Activated CD4-positive, alpha-beta T cell treated with anti-CD3 and anti-CD28 coated beads for 4 hours (primary cell): Measurements from ENCODE around the gene HPCAL1.
A peak's percentile ranks its signal among the peaks of the same experiment; 100 is the strongest.
"Not testable (repeated sequence)": the region's sequence is repeated elsewhere in the genome, so short reads cannot be mapped to it uniquely, and the experiment has no call there.

ENCODE experiments used
- DNase-seq, 2 donors: peaks; one replicate each; pipeline ENCODE4 v3.0.0-alpha.2; 2020

Gene HPCAL1

DNA sequence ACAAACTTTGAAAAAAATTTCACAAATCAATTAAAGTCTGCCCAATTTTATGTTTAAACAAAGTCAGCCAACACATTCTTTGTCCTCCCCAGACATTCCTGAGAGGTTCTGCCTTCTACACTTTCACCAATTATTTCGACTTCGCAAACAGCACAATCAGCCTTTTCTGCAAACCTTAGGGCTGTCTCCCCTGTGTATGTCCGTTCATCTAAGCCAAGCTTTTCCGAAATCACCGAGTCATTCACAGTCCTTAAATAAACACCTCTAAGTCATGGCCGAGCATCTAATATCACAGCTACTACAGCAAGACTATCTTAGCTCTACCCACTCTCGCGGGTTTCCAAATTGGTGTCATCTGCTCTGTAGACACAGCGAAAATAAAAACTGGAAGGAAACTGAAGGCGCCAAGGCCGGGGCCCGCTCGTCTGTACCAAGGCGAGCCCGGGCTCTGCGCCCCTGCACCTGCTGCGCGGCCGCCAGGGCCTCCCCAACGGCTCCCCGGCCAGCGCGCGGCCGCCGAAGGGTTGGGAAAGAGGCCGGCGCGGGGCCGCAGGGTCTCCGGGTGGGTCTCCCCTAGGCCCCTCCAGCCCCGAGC, 144.7 kb downstream of the HPCAL1 start:
- peak in 1 of 2 donors; percentile 29 for DNase-seq

DNA sequence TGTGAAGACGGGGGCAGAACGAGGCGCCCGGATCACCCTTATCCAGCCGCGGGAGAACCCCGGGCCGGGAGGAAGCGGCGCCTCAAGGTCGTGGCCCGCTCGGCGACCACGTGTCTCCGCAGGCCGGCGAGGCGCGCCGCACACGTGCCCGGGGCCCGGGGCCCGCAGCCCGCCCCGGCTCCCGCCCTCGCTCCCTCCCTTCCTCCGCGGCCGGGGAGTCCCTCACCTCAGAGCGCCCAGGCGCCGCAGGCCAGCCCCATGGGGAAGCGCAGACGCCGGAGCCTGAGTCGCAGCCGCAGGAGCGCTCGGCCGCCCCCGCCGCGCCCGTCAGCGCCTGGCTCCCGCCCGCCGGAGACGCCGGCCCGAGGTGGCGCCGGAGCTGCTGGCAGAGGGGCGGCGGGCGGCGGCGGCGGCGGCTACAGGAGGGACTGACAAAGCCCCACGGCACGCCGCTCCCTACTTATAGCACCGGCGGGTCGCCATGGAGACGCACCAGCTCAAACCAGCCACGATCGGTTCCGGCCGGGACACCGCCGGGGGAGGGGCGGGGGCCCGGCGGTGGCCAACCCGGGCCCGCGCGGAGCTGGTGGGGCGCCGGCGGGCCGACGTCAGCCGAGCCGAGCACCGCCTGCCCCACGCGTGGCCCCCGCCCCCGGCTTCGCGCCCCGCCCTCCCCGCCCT, 145.3 kb downstream of the HPCAL1 start, which contains the start of gene ODC1:
ODC1 (minus strand) TSS at position 433 of the 681 bp plus-strand sequence. CDS start 3,295 bp downstream, outside the sequence.
- peak; percentile 98 to 99 for DNase-seq

DNA sequence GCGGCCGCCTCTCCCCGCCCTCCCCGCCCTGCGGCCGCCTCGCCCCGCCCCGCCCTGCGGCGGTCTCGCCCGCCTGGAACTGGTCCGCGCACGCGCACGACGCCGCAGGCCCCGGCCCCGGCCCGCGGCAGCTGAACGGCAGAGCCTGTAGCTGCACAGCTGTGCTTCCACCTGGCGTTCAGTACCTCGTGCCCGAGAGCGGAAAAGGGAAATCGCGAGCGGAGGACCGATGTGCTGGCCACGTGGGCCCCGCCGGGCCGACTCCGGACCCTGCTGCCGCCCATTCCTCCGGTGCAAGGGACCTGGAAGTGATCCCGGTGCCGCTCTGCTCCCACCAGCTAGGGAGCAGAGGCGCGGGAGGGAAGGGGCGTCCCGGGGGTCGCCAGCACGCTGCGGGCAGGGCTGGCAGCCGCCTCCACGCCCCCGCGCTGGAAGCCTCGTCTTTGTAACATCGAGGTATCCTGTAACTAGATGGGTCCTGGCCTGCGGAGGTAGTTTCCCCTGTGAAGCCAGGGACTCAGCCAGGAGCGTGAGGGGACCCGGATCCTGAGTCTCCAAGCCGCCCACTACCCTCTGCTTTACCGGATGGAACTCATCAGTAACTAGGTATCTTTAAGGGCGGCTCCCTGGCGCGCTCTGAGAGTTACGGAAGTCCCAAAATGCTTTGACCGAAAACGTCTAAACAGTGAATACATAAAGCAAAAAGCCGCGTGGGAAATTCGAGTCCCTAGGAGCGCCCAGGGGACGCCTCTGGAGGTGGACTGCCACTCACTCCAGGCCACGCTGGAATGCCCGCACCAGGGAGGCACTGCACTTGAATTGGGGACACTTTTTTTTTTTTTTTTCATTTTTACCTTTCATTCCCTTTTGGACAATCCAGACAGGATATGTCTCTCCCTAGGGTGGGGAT, 146.1 kb downstream of the HPCAL1 start:
- DNase-seq, result peak; percentile 90 to 92

DNA sequence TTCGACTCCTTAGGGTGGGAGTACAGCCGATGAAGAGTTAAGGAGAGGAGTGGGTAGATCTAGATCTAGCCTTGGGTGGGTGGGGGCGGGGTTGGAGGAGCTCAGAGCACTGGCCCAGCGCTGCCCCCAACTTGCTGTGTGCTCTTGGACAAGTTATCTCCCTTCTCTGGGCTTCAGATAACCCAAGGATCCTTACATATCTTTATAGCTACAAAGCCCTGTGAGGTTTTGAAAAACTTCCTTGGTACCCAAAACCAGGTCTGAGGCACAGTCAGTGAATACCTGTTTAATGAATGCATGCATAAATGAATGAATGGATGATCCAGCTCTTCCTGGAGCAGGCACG, 146.8 kb downstream of the HPCAL1 start:
- DNase-seq, result no peak

DNA sequence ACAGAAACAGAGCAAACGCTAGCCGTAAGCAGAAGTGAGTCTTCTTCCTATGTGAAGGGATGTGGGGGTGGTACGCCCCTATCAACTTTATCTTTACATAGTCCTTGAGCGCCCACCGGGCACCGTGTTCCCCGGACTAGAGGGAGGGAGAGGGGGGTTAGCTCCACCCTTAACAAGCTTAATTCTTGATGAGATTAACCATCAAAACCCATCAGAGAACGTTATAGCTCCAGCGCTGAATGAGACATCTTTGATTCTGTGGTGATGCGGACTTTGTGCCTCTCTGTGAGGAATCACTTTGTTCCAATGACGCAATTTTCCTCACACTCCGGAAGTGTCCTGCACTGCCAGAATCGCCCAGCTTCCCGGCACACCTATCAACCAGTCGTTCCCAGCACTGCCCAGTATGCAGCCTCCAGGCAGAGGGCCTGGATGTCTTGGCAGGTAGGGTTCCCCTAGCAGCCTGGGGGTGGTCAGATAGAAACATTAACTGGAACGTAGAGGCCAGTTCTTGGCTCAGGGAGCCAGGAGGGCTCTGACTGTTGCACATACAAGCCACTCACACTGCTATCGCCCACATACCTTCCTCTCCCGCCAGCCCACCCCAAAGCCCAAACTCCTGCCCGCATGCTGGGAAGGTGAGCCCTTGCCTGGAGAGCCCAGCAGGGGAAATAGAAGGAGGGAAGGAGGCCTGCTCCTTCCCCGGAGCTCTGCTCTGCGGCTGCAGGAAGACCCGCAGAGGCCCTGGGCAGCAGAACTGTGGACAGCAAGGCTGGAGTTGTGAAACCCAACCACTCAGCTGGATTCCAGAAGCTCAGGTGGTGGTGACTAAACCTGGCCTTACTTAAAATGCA, 147.4 kb downstream of the HPCAL1 start:
- no peak for DNase-seq

DNA sequence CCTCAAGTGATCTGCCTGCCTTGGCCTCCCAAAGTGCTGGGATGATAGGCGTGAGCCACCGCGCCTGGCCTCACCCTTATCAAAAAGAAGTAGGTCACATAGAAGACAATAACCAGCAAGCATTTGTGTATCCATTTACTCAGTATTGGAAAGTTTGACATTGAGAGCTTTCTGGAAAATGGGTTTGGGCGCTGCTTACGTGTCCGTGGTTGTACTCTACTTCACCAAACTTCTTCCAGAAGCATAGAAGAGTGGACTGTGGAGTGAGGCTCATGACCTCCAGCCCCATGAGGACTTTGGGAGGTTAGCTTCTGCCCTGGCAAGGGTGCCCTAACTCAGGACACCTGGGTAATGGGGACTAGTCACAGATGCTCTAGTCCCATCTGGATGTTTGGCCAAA, 149.1 kb downstream of the HPCAL1 start:
- no peak for DNase-seq

DNA sequence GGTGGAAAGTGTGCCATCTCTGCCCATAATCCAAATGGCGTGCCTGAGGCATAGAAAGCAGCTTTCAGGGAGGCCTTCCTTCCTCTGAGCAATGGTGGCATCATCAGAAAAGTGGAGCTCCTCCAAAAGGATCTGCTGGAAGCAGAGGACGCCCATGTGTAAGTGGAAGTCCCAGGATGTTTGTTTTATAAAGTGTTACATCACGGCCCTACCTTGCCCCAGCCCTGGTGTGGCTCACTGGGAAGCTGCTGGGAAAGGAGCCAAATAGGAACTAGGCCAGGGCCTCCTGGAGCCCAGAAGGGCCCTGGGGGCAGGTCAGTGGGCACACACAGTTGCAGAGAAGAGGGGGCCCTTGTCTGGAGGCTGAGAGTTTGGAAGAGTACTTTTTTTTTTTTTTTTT, 149.6 kb downstream of the HPCAL1 start:
- DNase-seq, result no peak

DNA sequence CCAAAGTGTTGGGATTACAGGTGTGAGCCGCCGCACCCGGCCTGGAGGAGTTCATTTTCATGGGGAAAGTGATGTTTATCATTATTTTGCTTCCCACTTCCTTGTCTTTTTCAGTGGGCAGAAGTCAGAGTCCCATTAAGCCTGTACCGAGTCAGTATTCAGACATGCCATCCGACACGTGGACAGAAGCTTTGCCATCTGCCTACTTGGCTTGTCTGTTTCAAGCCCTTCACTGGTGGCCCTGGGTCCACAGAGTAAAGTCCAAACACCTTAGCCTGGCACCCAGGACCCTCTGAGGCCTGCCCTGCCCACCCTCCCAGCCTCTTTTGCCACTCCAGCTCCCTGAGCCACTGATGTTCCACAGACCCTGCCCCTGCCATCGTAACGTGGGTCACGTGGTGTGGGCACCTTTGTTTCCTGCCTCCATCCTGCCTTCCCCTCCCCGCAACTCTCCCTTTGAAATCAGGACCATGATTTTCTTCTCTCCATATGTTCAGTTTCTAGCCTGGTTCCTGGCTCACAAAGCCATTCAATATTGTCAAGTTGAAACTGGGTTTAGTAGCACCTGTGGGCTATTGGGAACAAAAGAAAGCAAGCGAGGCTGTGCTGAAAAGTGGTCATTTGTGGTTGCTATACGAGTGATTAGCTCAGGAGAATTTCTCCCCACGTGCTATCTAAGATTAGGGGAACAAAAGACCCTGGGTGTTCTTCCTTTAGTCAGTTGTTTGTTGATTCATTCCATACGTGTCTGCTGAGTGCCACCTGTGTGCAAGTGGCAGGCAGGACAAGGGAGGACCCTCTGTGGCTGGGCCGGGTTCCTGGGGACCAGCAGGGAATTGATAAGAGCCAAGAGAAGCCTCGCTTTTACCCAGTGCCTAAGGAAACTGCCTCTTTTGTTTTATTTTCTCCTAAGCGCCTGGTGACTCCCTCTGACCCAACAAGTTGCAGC, 150.5 kb downstream of the HPCAL1 start:
- no peak for DNase-seq

DNA sequence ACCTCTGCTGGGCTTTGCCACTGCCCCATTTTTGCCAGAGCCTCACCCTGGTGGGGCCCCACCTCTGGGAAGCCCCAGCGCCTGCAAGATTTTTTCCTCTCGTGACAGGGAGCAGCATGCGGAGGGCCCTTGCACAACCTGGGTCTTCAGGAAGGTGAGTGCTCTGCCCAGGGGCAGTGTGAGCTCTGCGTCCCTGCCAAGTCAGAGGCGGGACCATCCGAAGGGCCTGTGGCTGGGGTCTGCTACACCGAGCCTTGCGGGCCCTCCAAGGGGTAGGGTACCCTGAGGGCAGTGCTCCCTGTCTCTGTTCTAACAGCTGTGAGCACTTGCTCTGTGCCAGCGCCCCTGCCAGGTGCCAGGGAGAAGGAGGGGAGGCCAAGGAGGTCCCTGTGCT, 151.2 kb downstream of the HPCAL1 start:
- no peak for DNase-seq

DNA sequence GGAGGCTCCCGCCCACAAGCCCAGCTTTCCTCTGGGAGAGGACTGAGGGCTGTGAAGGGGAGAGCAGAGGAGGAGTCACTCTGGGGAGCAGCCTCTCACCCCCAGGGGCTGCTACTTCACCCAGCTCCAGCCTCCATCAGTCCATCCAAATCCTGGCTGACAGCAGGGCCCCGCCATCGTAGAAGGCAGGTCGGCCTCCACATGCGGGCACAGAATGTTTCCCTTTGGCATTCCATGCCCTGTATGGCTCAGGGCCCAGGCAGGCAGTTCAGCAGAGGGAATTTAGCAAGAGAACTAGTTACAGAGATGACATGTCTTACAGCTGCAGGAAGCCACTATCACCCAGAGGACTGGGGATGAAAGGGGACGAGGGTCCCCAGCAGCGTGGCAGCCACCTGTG, 151.8 kb downstream of the HPCAL1 start:
- no peak for DNase-seq

DNA sequence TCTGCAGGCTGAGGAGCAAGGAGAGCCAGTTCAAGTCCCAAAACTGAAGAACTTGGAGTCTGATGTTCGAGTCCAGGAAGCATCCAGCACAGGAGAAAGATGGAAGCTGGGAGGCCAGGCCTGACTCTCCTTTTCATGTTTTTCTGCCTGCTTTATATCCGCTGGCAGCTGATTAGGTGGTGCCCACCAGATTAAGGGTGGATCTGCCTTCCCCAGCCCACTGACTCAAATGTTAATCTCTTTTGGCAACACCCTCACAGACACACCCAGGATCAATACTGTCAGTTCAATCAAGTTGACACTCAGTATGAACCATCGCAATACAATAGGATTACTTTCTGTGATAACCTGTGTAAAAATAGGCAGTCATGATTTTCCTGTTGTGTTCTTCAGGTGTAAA, 154.5 kb downstream of the HPCAL1 start:
- DNase-seq, result not testable (repeated sequence)

DNA sequence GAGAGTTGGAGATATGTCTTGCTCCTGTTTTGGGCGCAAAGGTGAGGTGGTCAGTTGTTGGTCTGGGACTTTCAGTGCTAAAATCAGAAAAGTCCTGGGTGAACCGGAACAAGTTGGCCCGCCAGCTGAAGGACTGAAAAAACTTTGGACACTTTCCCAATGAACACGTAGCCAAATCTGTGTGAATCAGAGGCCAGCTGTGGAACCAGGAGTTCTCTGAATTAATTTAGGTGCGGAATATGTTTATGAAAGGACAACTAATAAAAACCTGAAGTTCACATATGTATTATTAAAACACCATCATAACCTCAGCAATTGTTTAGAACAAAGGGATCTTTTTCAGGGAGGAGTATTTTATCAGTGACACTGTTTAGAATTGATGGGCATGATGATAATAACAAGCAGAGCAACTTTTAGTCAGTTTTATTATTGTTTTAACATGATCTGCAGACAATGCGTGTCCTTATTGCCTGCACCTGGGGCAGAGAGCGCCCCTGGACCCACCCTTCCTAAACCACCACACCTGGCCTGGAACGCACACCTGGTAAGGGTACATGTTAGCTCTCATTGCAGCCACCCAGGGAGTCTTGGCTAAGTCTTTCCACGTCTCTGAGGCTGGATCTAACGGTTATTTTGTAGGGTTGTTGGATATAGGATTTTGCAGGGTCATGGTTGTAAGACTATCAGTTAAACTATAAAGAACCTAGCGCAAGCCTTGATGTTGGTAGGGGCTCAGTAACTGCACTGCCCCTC, 155.3 kb downstream of the HPCAL1 start:
- no peak for DNase-seq

DNA sequence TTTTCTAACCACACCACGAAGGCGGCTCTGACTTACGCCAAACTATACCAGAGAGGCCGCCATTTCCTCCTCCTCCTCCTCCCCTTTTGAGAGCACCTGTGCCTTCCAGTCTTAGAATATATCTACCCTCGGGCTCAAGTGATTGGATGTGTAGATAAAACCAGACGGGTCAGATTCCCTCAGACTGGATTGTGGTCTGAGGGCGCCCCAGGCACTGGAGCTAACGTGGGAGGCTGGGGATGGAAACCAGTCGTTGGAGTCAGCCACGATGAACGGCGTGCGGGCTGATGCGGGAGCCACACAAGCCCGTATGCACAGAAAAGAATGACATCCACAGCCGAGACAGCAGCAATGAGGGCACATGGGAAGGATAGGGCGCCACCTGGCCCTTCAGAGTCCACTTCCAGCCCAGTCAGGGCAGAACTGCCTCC, 157.7 kb downstream of the HPCAL1 start:
- DNase-seq, result no peak

DNA sequence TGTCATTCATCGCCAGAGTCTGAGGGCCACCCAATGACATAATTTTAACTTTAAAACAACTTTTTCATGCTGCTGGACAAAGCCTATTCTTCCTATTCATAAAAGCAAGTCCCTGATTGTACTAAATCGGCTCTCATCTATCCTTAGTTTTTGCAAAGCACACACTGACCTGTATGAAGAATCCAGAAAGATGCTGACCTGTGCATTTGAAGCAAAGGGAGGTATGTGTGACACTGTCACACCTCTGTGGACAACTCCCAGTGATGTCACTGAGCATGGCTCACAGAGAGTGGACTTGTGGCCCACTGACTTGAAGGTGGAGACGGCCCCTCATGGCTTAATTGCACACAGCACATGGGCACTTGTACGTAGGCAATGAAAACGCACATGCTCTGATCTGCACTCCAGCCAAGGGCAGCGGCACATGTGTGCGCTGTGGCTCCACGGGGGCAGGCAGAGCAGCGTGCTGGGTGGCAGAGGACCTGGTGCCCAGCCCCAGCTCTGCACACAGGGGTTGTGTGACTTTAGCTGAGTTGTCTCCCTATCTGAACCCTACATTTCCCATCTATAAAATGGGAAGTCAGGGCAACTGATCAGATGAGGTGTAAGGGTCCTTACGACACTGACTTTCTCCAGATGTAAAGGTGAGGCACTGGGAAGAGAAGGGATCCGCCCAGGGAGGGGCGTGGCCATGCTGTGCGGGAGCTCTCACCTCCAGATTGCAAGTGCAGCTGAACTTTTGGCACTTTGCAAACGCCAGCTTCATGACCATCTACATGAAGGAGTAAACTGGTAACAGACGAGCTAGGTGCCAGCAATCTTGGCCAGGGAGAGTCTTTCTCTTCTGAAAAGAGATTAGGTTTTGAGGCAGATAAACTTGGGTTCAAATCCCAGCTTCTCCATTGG, 159.7 kb downstream of the HPCAL1 start:
- no peak for DNase-seq

DNA sequence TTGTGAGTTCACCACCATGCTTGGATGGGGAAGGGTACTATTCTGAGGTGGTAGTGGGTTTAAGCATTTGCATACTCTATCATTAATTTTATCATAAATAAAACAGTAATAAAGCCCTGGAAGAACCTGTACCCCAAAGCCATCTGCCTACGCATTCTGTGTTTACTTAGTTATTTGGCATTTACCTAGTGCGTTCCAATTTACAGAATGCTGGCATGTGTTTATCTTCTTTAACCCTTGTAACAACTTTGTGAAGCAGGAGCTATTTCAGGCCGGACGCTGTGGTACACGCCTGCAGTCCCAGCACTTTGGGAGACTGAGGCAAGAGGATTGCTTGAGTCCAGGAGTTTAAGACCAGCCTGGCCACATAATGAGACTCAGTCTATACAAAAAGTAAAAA, 163.2 kb downstream of the HPCAL1 start:
- DNase-seq, result no peak

DNA sequence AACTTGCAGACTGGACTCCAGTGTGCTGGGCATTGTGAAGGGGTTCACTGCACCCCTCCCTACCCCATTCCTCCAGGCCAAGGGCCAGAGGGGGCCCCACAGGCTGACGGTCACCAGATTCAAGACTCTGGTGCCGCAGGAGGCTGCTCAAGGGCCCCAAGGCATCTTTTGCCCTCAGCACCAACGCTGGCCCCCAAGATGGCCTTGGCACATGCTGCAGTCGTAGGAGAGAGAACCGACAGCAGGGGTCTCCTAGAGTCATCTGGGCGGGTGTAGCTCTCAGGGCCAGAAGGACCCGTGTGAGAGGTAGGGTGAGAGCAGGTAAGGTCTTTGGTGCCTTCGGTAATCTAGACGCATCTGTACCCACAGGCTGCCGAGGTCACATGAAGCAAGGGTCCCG, 164.1 kb downstream of the HPCAL1 start:
- DNase-seq, result no peak

DNA sequence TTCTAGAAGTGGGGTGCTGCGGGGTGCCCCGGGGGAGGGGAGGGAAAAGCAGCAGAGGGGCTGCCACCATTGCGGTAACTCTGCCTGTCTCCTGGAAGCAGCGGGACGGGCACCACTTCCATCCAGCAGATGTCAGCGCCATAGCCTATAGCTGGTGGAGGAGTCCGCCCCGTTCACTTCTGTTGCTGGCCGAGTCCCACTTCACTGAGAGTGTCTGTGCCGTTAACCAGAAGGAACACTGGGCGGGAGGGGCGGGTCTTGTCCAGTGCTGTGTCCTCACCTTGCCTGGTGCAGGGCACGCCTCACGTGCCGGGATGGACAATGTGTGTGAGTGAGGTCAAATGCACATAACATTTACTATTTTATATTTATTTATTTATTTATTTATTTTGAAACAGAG, 164.7 kb downstream of the HPCAL1 start:
- no peak for DNase-seq

DNA sequence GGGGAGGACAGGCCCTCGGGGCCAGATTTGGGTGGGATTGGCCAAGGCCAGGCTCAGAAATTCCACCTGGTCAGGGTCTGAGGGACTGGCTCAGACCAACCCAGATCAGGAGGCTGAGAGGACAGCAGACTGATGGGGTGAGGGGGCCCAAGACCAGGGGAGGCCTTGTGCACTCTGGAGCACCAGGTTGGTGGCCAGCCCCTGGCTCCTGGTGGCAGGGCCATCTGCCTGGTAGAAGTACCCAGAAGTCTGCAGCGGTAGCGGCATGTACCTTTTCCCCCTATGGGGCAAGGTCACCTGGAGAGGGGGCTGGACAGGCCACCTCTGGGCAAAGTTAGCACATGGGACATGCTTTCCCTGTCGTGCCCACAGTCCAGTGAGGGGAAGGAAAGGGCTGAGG, 166.6 kb downstream of the HPCAL1 start:
- no peak for DNase-seq

DNA sequence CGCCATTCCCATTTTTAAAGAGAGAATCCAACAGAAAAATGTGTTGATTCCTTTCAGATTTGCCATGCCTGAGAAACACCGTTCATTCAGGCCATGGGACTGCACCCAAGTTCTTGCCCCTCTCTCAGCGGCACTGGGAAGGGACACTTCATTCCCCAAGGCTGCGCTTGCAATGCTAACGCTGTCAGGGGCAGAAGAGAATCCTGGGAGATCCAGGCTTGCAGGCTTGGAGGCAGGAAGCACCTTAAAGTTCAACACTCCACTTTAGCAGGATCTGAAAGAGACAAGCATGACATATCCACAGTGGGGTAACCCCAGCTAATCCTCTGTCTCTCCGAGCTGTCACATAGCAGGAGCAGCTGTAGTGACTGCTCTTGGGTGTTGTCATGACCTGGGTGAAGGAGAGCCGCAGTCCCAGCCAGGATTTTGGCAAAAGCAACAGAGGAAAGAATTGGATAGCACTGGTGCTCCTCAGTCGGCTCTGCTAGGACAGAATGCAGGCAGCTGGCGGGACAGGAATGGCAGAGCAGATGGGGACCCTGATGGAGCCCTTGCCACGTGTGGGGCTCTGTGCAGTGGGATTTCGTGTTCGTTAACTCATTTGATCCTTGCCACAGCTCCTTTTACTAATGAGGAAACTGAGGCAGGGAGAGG, 167.4 kb downstream of the HPCAL1 start:
- no peak for DNase-seq
